GM12878 (cell line): ENCODE measurements around the gene NID1. TPM values are rescaled to one million over a fixed set of nuclear protein-coding genes. Genes with fewer than 3 reads are reported as not detected.

ENCODE experiments used
- ATAC-seq: fragments of 200-7000 bp; cut with Tn5 transposase; 3 replicates; pipeline ENCODE4 v1.9.1; 2020; ENCODE audit warnings: mild to moderate bottlenecking, moderate library complexity
- BruUV-seq: library from RNA; stranded (reverse); fragments of 400-500 nt; replicated peaks from 2 replicates; lab custom pipeline; 2021; lab: Mats Ljungman, UMichigan
- CTCF ChIA-PET: fragments of 300-600 bp; sonication (Branson Sonifier 250); formaldehyde crosslinking; extraction: SDS; loops from one replicate; lab custom pipeline; 2021; ENCODE audit warnings: inconsistent platforms; lab: Yijun Ruan, JAX
- POLR2A ChIA-PET: fragments of 350-600 bp; formaldehyde crosslinking; extraction: SDS; loops from one replicate; lab custom pipeline; 2021; ENCODE audit warnings: inconsistent platforms; lab: Charles Lee
- RAD21 ChIA-PET: fragments of 300-600 bp; sonication (Branson Sonifier 250); formaldehyde crosslinking; loops from one replicate; lab custom pipeline; 2023; ENCODE audit warnings: antibody characterized with exemption; ENCODE audit not compliant: unreplicated experiment; lab: Charles Lee
- SMC1A ChIA-PET: fragments of 300-600 bp; sonication (Branson Sonifier 250); formaldehyde crosslinking; loops from one replicate; lab custom pipeline; 2023; ENCODE audit not compliant: unreplicated experiment, uncharacterized antibody; lab: Charles Lee
- DNase-seq: peaks from one replicate; pipeline ENCODE4 v3.0.0-alpha.2; 2011; ENCODE audit warnings: low read depth, low spot score
- FAIRE-seq: peaks from 3 replicates; lab custom pipeline; 2011; peaks lifted over from hg19 to GRCh38; lab: Jason Lieb, UNC
- H2AFZ ChIP-seq: 2 replicates; pipeline ENCODE4 v1.6.0; 2011; ENCODE audit warnings: low read depth, low read length, control low read depth; ENCODE audit not compliant: control insufficient read depth
- H3K27ac ChIP-seq: 2 replicates; pipeline ENCODE4 v1.5.1; 2011; ENCODE audit warnings: control low read depth; ENCODE audit not compliant: control insufficient read depth, insufficient read depth
- H3K27me3 ChIP-seq, 2 experiments: replicated peaks in 1 of 2; 2 replicates each; pipeline versions ENCODE4 v1.6.0 to v1.6.1; 2011; ENCODE audit warnings: low read length in 1 of 2; ENCODE audit not compliant: control insufficient read depth in 2 of 2, insufficient read depth in 2 of 2
- H3K36me3 ChIP-seq, 2 experiments: 2 replicates each; pipeline ENCODE4 v1.5.1; 2011; ENCODE audit warnings: low read length in 1 of 2; ENCODE audit not compliant: control insufficient read depth in 2 of 2, insufficient read depth in 2 of 2
- H3K4me1 ChIP-seq: 2 replicates; pipeline ENCODE4 v1.6.1; 2011; ENCODE audit warnings: mild to moderate bottlenecking, low read length, moderate library complexity, mixed read lengths; ENCODE audit not compliant: control insufficient read depth, insufficient read depth
- H3K4me2 ChIP-seq: 2 replicates; pipeline ENCODE4 v1.6.0; 2011; ENCODE audit warnings: control low read depth; ENCODE audit not compliant: control insufficient read depth, insufficient read depth
- H3K4me3 ChIP-seq: fragments of 200-600 bp; sonication (generic); 2 replicates; pipeline ENCODE4 v1.5.1; 2016
- H3K79me2 ChIP-seq: 2 replicates; pipeline ENCODE4 v1.6.0; 2011; ENCODE audit warnings: low read length; ENCODE audit not compliant: control insufficient read depth, insufficient read depth
- H3K9ac ChIP-seq: 2 replicates; pipeline ENCODE4 v1.8.0; 2011; ENCODE audit warnings: low read length, control low read depth, mixed read lengths; ENCODE audit not compliant: control insufficient read depth, insufficient read depth
- H3K9me3 ChIP-seq: replicated peaks from 3 replicates; pipeline ENCODE4 v1.5.1; 2011; ENCODE audit warnings: mild to moderate bottlenecking, low read length; ENCODE audit not compliant: control insufficient read depth, insufficient read depth
- H4K20me1 ChIP-seq: 2 replicates; pipeline ENCODE4 v1.6.0; 2011; ENCODE audit not compliant: control insufficient read depth, insufficient read depth
- RAD21 ChIP-seq: IDR thresholded peaks from 2 replicates; pipeline ENCODE4 v1.6.1; 2011; ENCODE audit warnings: mild to moderate bottlenecking, low read depth, low read length, moderate library complexity; ENCODE audit not compliant: insufficient read depth
- SMAD1 ChIP-seq: fragments of 450-650 bp; IDR thresholded peaks from 2 replicates; pipeline ENCODE4 v1.6.1; 2018; ENCODE audit warnings: mild to moderate bottlenecking, low read depth; ENCODE audit not compliant: partially characterized antibody
- ZNF207 ChIP-seq: fragments of 450-650 bp; IDR thresholded peaks from 2 replicates; pipeline ENCODE4 v1.6.1; 2014; ENCODE audit warnings: antibody characterized with exemption, mild to moderate bottlenecking, borderline replicate concordance
- ZNF687 ChIP-seq: fragments of 450-650 bp; IDR thresholded peaks from 2 replicates; pipeline ENCODE4 v1.6.1; 2017; ENCODE audit warnings: mild to moderate bottlenecking, moderate library complexity
- WGBS: methylation state at CpG from one replicate; pipeline ENCODE4 v1.1.6; 2016; ENCODE audit warnings: low lambda C conversion rate; ENCODE audit not compliant: insufficient replicate concordance, insufficient coverage; ENCODE audit errors: missing lambda C conversion rate; 5-methylcytosine and 5-hydroxymethylcytosine counted together
- in situ Hi-C: fragments of 300-500 bp; cut with MboI; formaldehyde crosslinking; loops from 9 replicates; pipeline ENCODE4 v1.14.3; 2018; ENCODE audit warnings: mixed read lengths
- intact Hi-C: fragments of 100-400 bp; cut with micrococcal nuclease; formaldehyde crosslinking; loops from one replicate; pipeline ENCODE4 v1.14.2; 2022; ENCODE audit not compliant: unreplicated experiment
- polyA plus RNA-seq, 11 experiments: library from polyadenylated mRNA; depleted of rRNA in 4 of 11; unstranded in 6 of 11; stranded (reverse) in 5 of 11; fragments of >200 nt; fragmentation: Nextera tagmentation in 4 of 11; fragmentation: Illumina TruSeq in 1 of 11; extraction: Ambion mirVana in 4 of 11; extraction: Trizol in 1 of 11; gene quantifications; 1 replicate in 1 of 11; 2 replicates in 10 of 11; pipeline versions ENCODE4 v1.2.1 to v1.2.3, GENCODE V29; 2011 to 2016; ENCODE audit warnings: inconsistent platforms in 2 of 11, missing spikeins in 2 of 11, low read depth in 1 of 11
- total RNA-seq, 4 experiments: library from RNA; depleted of rRNA in 3 of 4; stranded (reverse); fragments of >200 nt in 3 of 4; fragmentation: Illumina TruSeq in 1 of 4; extraction: Trizol in 1 of 4; gene quantifications; 2 replicates each; pipeline versions ENCODE4 v1.2.1 to v1.2.3, GENCODE V29; 2013 to 2021

NID1 gene
- total and polyA plus RNA-seq, 10 of the 15 experiments (the other 5 are each of a cell fraction or from before 2014, with no cell fraction given) = 4.2 to 25.7 (median 11.3) TPM

- BruUV-seq = no TSS peak
- WGBS = 13% methylated on average over 1 of the region's 1 CpG
- ChIA-PET SMC1A (interaction anchor here (0.7 to 3.1 kb wide), 15 partner anchors 9 to 155 kb away, joined by 3 to 10 read pairs (median 3); partner anchors contain the start of gene LYST), CTCF (interaction anchor here (0.8 to 1.9 kb wide), 4 partner anchors 9 to 96 kb away, joined by 3 to 6 read pairs (median 5); no protein-coding TSS in a partner anchor), RAD21 (interaction anchor here (2.3 kb wide), 1 partner anchor 15 kb away, joined by 7 read pairs; no protein-coding TSS in a partner anchor), POLR2A (interaction anchor here (1.0 to 1.6 kb wide), 2 partner anchors 49 to 71 kb away, joined by 3 read pairs; no protein-coding TSS in a partner anchor)
- FAIRE-seq (no peak), DNase-seq (no peak), ATAC-seq (no peak)
- TF ChIP-seq ZNF687 (no peak), ZNF207 (no peak), SMAD1 (no peak), RAD21 (no peak)
- intact Hi-C loops = no loop called here
- Histone ChIP-seq H3K27ac (no peak overlapping the region), H2AFZ (peak overlapping the region; percentile 5; the same call in 1 of the 2 replicates), H3K36me3 (no peaks in the 10 kb centered on the region), H3K9ac (no peak overlapping the region), H3K4me3 (no peak overlapping the region), H3K9me3 (no peaks in the 10 kb centered on the region; the same call in 2 of the 3 replicates), H3K4me2 (0 out of 2 replicates have a peak overlapping the region, but pooled peaks have one; percentile 58), H3K79me2 (no peaks in the 10 kb centered on the region), H3K27me3 (no peaks in the 10 kb centered on the region), H4K20me1 (no peaks in the 10 kb centered on the region), H3K4me1 (peaks cover 20% of the 10 kb centered on the region)
- in situ Hi-C loops = loop anchor here (5.0 kb wide), 1 partner anchor 47 kb away; no protein-coding TSS in a partner anchor
Measured at GRCh38 chr1:235939480-235939775, 125.5 kb downstream of the NID1 start.
